Liver (tissue), 9 donors: ENCODE measurements around the gene SLC30A5. TPM values are rescaled to one million over a fixed set of nuclear protein-coding genes. Genes with fewer than 3 reads are reported as not detected.
"Not testable (repeated sequence)": the region's sequence is repeated elsewhere in the genome, so short reads cannot be mapped to it uniquely, and the experiment has no call there.

Experiments
- DNase-seq: peaks from one replicate; pipeline ENCODE4 v3.0.0-alpha.2; 2017; ENCODE audit warnings: low spot score
- H3K27ac ChIP-seq, 2 donors: one replicate each; pipeline ENCODE4 v1.7.0; 2013; ENCODE audit warnings: inconsistent platforms in 2 of 2, low read length in 2 of 2, control low read depth in 1 of 2, low read depth in 1 of 2, mild to moderate bottlenecking in 1 of 2
- H3K27me3 ChIP-seq, 4 donors: one replicate each; pipeline versions ENCODE4 v1.6.1 to v1.7.0; 2013; ENCODE audit warnings: low read length in 3 of 4, inconsistent platforms in 1 of 4, mild to moderate bottlenecking in 1 of 4, moderate library complexity in 1 of 4; ENCODE audit not compliant: control insufficient read depth in 4 of 4, insufficient read depth in 4 of 4
- H3K36me3 ChIP-seq, 4 donors: one replicate each; pipeline versions ENCODE4 v1.6.1 to v1.7.0; 2013; ENCODE audit warnings: low read length in 3 of 4, mild to moderate bottlenecking in 3 of 4, low read depth in 1 of 4, moderate library complexity in 1 of 4; ENCODE audit not compliant: control insufficient read depth in 4 of 4, insufficient read depth in 3 of 4
- H3K4me1 ChIP-seq, 4 donors: one replicate each; pipeline versions ENCODE4 v1.6.1 to v1.7.0; 2013; ENCODE audit warnings: low read length in 3 of 4, mild to moderate bottlenecking in 3 of 4, moderate library complexity in 1 of 4; ENCODE audit not compliant: control insufficient read depth in 4 of 4, insufficient read depth in 4 of 4
- H3K4me3 ChIP-seq, 3 donors: one replicate each; pipeline versions ENCODE4 v1.6.1 to v1.7.0; 2013; ENCODE audit warnings: low read length in 3 of 3, control low read depth in 1 of 3, low read depth in 1 of 3, mild to moderate bottlenecking in 1 of 3
- H3K9ac ChIP-seq, 2 donors: one replicate each; pipeline ENCODE4 v1.7.0; 2013; ENCODE audit warnings: low read length in 2 of 2, mild to moderate bottlenecking in 2 of 2, moderate library complexity in 2 of 2, control low read depth in 1 of 2, low read depth in 1 of 2
- H3K9me3 ChIP-seq, 4 donors: one replicate each; pipeline versions ENCODE4 v1.6.1 to v1.7.0; 2013; ENCODE audit warnings: low read length in 3 of 4; ENCODE audit not compliant: control insufficient read depth in 4 of 4
- ATF3 ChIP-seq: IDR thresholded peaks from 2 replicates; pipeline ENCODE4 v1.6.1; 2016; ENCODE audit warnings: antibody characterized with exemption
- CTCF ChIP-seq: fragments of 150-350 bp; IDR thresholded peaks from 2 replicates; pipeline ENCODE4 v1.5.1; 2017; ENCODE audit warnings: improper control_type of control experiment, low read depth, low read length; ENCODE audit not compliant: missing input control
- EGR1 ChIP-seq, 2 donors: IDR thresholded peaks; 2 replicates each; pipeline ENCODE4 v1.6.1; 2016 to 2018; ENCODE audit warnings: antibody characterized with exemption in 2 of 2, low read depth in 2 of 2
- FOXA1 ChIP-seq: IDR thresholded peaks from 2 replicates; pipeline ENCODE4 v1.6.1; 2016; ENCODE audit warnings: antibody characterized with exemption
- FOXA2 ChIP-seq: IDR thresholded peaks from 2 replicates; pipeline ENCODE4 v1.6.1; 2016; ENCODE audit warnings: antibody characterized with exemption
- GABPA ChIP-seq, 2 donors: IDR thresholded peaks in 1 of 2; conservative IDR thresholded peaks in 1 of 2; 2 replicates each; pipeline ENCODE4 v1.6.1; 2016; ENCODE audit warnings: antibody characterized with exemption in 2 of 2, mild to moderate bottlenecking in 1 of 2, moderate library complexity in 1 of 2
- HNF4A ChIP-seq, 2 donors: conservative IDR thresholded peaks; 2 replicates each; pipeline ENCODE4 v1.6.1; 2016; ENCODE audit warnings: antibody characterized with exemption in 2 of 2, mild to moderate bottlenecking in 2 of 2
- HNF4G ChIP-seq: IDR thresholded peaks from 2 replicates; pipeline ENCODE4 v1.6.1; 2016; ENCODE audit warnings: antibody characterized with exemption
- JUND ChIP-seq, 2 donors: IDR thresholded peaks; 2 replicates each; pipeline ENCODE4 v1.6.1; 2016; ENCODE audit warnings: antibody characterized with exemption in 2 of 2
- MAX ChIP-seq: IDR thresholded peaks from 2 replicates; pipeline ENCODE4 v1.6.1; 2016; ENCODE audit warnings: antibody characterized with exemption
- NR2F2 ChIP-seq: IDR thresholded peaks from 2 replicates; pipeline ENCODE4 v1.6.1; 2016; ENCODE audit warnings: antibody characterized with exemption
- RAD21 ChIP-seq, 2 donors: IDR thresholded peaks; 2 replicates each; pipeline ENCODE4 v1.6.1; 2016; ENCODE audit warnings: antibody characterized with exemption in 2 of 2, mild to moderate bottlenecking in 2 of 2
- REST ChIP-seq: IDR thresholded peaks from 2 replicates; pipeline ENCODE4 v1.6.1; 2016; ENCODE audit warnings: antibody characterized with exemption, mild to moderate bottlenecking
- RXRA ChIP-seq, 2 donors: IDR thresholded peaks; 2 replicates each; pipeline ENCODE4 v1.6.1; 2017 to 2018; ENCODE audit warnings: antibody characterized with exemption in 2 of 2, mild to moderate bottlenecking in 1 of 2
- SP1 ChIP-seq: IDR thresholded peaks from 2 replicates; pipeline ENCODE4 v1.6.1; 2018; ENCODE audit warnings: antibody characterized with exemption, mild to moderate bottlenecking
- TAF1 ChIP-seq: conservative IDR thresholded peaks from 2 replicates; pipeline ENCODE4 v1.6.1; 2016; ENCODE audit warnings: antibody characterized with exemption, mild to moderate bottlenecking
- YY1 ChIP-seq: IDR thresholded peaks from 2 replicates; pipeline ENCODE4 v1.6.1; 2016; ENCODE audit warnings: antibody characterized with exemption, mild to moderate bottlenecking
- ZBTB33 ChIP-seq: IDR thresholded peaks from 2 replicates; pipeline ENCODE4 v1.6.1; 2016; ENCODE audit warnings: antibody characterized with exemption
- WGBS: extraction: QIAGEN DNeasy Blood & Tissue Kit; methylation state at CpG from one replicate; pipeline ENCODE4 v1.1.7; 2013; 5-methylcytosine and 5-hydroxymethylcytosine counted together
- polyA plus RNA-seq, 2 donors: library from polyadenylated mRNA; stranded (reverse) in 1 of 2; unstranded in 1 of 2; fragments of 200-250 nt in 1 of 2; fragments of >200 nt in 1 of 2; fragmentation: Nextera tagmentation in 1 of 2; extraction: Ambion mirVana in 1 of 2; gene quantifications; one replicate each; pipeline versions ENCODE4 v1.2.1 to v1.2.3, GENCODE V29; 2013 to 2015
- total RNA-seq, 2 donors: library from RNA; depleted of rRNA; stranded (reverse); fragments of >200 nt; gene quantifications; one replicate each; pipeline ENCODE4 v1.2.3, GENCODE V29; 2014
- donor health status: healthy.
- donor health status: healthy.
- donor health status: healthy.
- donor health status: healthy.
- donor health status: healthy.

The SLC30A5 gene
- total and polyA plus RNA-seq, 4 donors, result 15.5 to 37.8 (median 26.2) TPM

- Histone ChIP-seq H3K36me3 (peaks cover 12 to 65% (median 43%) of the 10 kb centered on the region in 4 donors), H3K9ac (no peak overlapping the region), H3K27me3 (no peaks in the 10 kb centered on the region), H3K27ac (no peak overlapping the region), H3K9me3 (no peaks in the 10 kb centered on the region), H3K4me1 (no peaks in the 10 kb centered on the region), H3K4me3 (no peak overlapping the region)
- DNase-seq, result no peak
- TF ChIP-seq RAD21 (IDR thresholded peaks at IDR 0.05) (no peak), FOXA2 (no peak), REST (no peak), HNF4A (conservative IDR thresholded peaks at IDR 0.05) (no peak), ZBTB33 (no peak), HNF4G (no peak), MAX (no peak), FOXA1 (no peak), RXRA (IDR thresholded peaks at IDR 0.05) (no peak), YY1 (no peak), GABPA (IDR thresholded peaks at IDR 0.05 in 1 of 2, conservative IDR thresholded peaks at IDR 0.05 in 1 of 2) (no peak), TAF1 (no peak), NR2F2 (no peak), EGR1 (IDR thresholded peaks at IDR 0.05; ENCODE audit: low read depth in 2 of 2) (no peak), SP1 (no peak), JUND (IDR thresholded peaks at IDR 0.05) (no peak), ATF3 (no peak), CTCF (no peak)
- 84% methylated on average over 4 of the region's 4 CpGs for WGBS
Measured at GRCh38 chr5:69105996-69106906, 12.4 kb downstream of the SLC30A5 start.

- H3K27ac ChIP-seq, H3K9me3 ChIP-seq, H3K9ac ChIP-seq, DNase-seq, H3K27me3 ChIP-seq, H3K4me1 ChIP-seq, H3K4me3 ChIP-seq: not testable (repeated sequence)
- H3K36me3 ChIP-seq, result peaks cover 12 to 74% (median 44%) of the 10 kb centered on the region in 4 donors
- WGBS, result 97% methylated on average over 7 of the region's 7 CpGs
Measured at GRCh38 chr5:69108367-69108766, 14.6 kb downstream of the SLC30A5 start.
